Liver (tissue), 9 donors: ENCODE results near the gene AKTIP. TPM values are rescaled to one million over a fixed set of nuclear protein-coding genes. Genes with fewer than 3 reads are reported as not detected.
"Not testable (repeated sequence)": the region's sequence is repeated elsewhere in the genome, so short reads cannot be mapped to it uniquely, and the experiment has no call there.

Experiments
- DNase-seq: peaks from one replicate; pipeline ENCODE4 v3.0.0-alpha.2; 2017; ENCODE audit warnings: low spot score
- H3K27ac ChIP-seq, 2 donors: one replicate each; pipeline ENCODE4 v1.7.0; 2013; ENCODE audit warnings: inconsistent platforms in 2 of 2, low read length in 2 of 2, control low read depth in 1 of 2, low read depth in 1 of 2, mild to moderate bottlenecking in 1 of 2
- H3K27me3 ChIP-seq, 4 donors: one replicate each; pipeline versions ENCODE4 v1.6.1 to v1.7.0; 2013; ENCODE audit warnings: low read length in 3 of 4, inconsistent platforms in 1 of 4, mild to moderate bottlenecking in 1 of 4, moderate library complexity in 1 of 4; ENCODE audit not compliant: control insufficient read depth in 4 of 4, insufficient read depth in 4 of 4
- H3K36me3 ChIP-seq, 4 donors: one replicate each; pipeline versions ENCODE4 v1.6.1 to v1.7.0; 2013; ENCODE audit warnings: low read length in 3 of 4, mild to moderate bottlenecking in 3 of 4, low read depth in 1 of 4, moderate library complexity in 1 of 4; ENCODE audit not compliant: control insufficient read depth in 4 of 4, insufficient read depth in 3 of 4
- H3K4me1 ChIP-seq, 4 donors: one replicate each; pipeline versions ENCODE4 v1.6.1 to v1.7.0; 2013; ENCODE audit warnings: low read length in 3 of 4, mild to moderate bottlenecking in 3 of 4, moderate library complexity in 1 of 4; ENCODE audit not compliant: control insufficient read depth in 4 of 4, insufficient read depth in 4 of 4
- H3K4me3 ChIP-seq, 3 donors: one replicate each; pipeline versions ENCODE4 v1.6.1 to v1.7.0; 2013; ENCODE audit warnings: low read length in 3 of 3, control low read depth in 1 of 3, low read depth in 1 of 3, mild to moderate bottlenecking in 1 of 3
- H3K9ac ChIP-seq, 2 donors: one replicate each; pipeline ENCODE4 v1.7.0; 2013; ENCODE audit warnings: low read length in 2 of 2, mild to moderate bottlenecking in 2 of 2, moderate library complexity in 2 of 2, control low read depth in 1 of 2, low read depth in 1 of 2
- H3K9me3 ChIP-seq, 4 donors: one replicate each; pipeline versions ENCODE4 v1.6.1 to v1.7.0; 2013; ENCODE audit warnings: low read length in 3 of 4; ENCODE audit not compliant: control insufficient read depth in 4 of 4
- CTCF ChIP-seq: fragments of 150-350 bp; IDR thresholded peaks from 2 replicates; pipeline ENCODE4 v1.5.1; 2017; ENCODE audit warnings: improper control_type of control experiment, low read depth, low read length; ENCODE audit not compliant: missing input control
- FOXA1 ChIP-seq: IDR thresholded peaks from 2 replicates; pipeline ENCODE4 v1.6.1; 2016; ENCODE audit warnings: antibody characterized with exemption
- FOXA2 ChIP-seq: IDR thresholded peaks from 2 replicates; pipeline ENCODE4 v1.6.1; 2016; ENCODE audit warnings: antibody characterized with exemption
- HNF4G ChIP-seq: IDR thresholded peaks from 2 replicates; pipeline ENCODE4 v1.6.1; 2016; ENCODE audit warnings: antibody characterized with exemption
- NR2F2 ChIP-seq: IDR thresholded peaks from 2 replicates; pipeline ENCODE4 v1.6.1; 2016; ENCODE audit warnings: antibody characterized with exemption
- RAD21 ChIP-seq, 2 donors: IDR thresholded peaks; 2 replicates each; pipeline ENCODE4 v1.6.1; 2016; ENCODE audit warnings: antibody characterized with exemption in 2 of 2, mild to moderate bottlenecking in 2 of 2
- RXRA ChIP-seq, 2 donors: IDR thresholded peaks; 2 replicates each; pipeline ENCODE4 v1.6.1; 2017 to 2018; ENCODE audit warnings: antibody characterized with exemption in 2 of 2, mild to moderate bottlenecking in 1 of 2
- TAF1 ChIP-seq: conservative IDR thresholded peaks from 2 replicates; pipeline ENCODE4 v1.6.1; 2016; ENCODE audit warnings: antibody characterized with exemption, mild to moderate bottlenecking
- YY1 ChIP-seq: IDR thresholded peaks from 2 replicates; pipeline ENCODE4 v1.6.1; 2016; ENCODE audit warnings: antibody characterized with exemption, mild to moderate bottlenecking
- ZBTB33 ChIP-seq: IDR thresholded peaks from 2 replicates; pipeline ENCODE4 v1.6.1; 2016; ENCODE audit warnings: antibody characterized with exemption
- WGBS: extraction: QIAGEN DNeasy Blood & Tissue Kit; methylation state at CpG from one replicate; pipeline ENCODE4 v1.1.7; 2013; 5-methylcytosine and 5-hydroxymethylcytosine counted together
- polyA plus RNA-seq, 2 donors: library from polyadenylated mRNA; stranded (reverse) in 1 of 2; unstranded in 1 of 2; fragments of 200-250 nt in 1 of 2; fragments of >200 nt in 1 of 2; fragmentation: Nextera tagmentation in 1 of 2; extraction: Ambion mirVana in 1 of 2; gene quantifications; one replicate each; pipeline versions ENCODE4 v1.2.1 to v1.2.3, GENCODE V29; 2013 to 2015
- total RNA-seq, 2 donors: library from RNA; depleted of rRNA; stranded (reverse); fragments of >200 nt; gene quantifications; one replicate each; pipeline ENCODE4 v1.2.3, GENCODE V29; 2014
- TF ChIP-seq, protein P1 (sequence below): IDR thresholded peaks from 2 replicates; pipeline ENCODE4 v1.6.1; 2016; ENCODE audit warnings: antibody characterized with exemption
- TF ChIP-seq, protein P2 (sequence below): IDR thresholded peaks from 2 replicates; pipeline ENCODE4 v1.6.1; 2016; ENCODE audit warnings: antibody characterized with exemption, mild to moderate bottlenecking
- donor health status: healthy.
- donor health status: healthy.
- donor health status: healthy.
- donor health status: healthy.
- donor health status: healthy.

AKTIP gene
- total and polyA plus RNA-seq, 4 donors = 7.5 to 47.1 (median 20.4) TPM

DNA sequence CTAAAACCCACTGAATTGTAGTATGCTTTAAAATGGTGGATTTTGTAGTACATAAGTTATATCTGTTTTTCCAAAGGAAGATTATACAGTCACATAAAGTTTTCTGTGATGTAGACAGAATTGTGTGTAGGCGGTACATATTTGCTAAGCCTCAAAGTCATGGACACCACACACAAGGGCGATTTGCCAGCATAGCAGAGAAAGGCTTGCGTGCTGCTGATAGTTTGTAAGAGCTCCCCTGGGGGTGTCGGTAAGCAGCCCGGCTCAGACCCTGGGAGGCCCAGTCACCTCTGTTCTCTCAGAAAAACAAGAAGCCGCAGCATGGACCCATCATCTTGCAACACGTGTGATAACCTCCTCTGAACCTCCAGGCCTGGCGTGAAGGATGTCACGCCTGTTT lies 38.3 kb upstream of the AKTIP start:
- no peaks in the 10 kb centered on the region for H3K27me3 ChIP-seq
- no peak overlapping the region for H3K4me3 ChIP-seq
- no peaks in the 10 kb centered on the region for H3K36me3 ChIP-seq
- H3K4me1 ChIP-seq = no peaks in the 10 kb centered on the region
- H3K9ac ChIP-seq = no peak overlapping the region
- H3K27ac ChIP-seq = no peak overlapping the region
- TF ChIP-seq ZBTB33 = no peak
- TF ChIP-seq RXRA (IDR thresholded peaks at IDR 0.05) = no peak
- no peak for TF ChIP-seq HNF4G
- no peak for TF ChIP-seq TAF1
- no peak for TF ChIP-seq YY1
- TF ChIP-seq FOXA1 = no peak
- TF ChIP-seq, protein P1, sequence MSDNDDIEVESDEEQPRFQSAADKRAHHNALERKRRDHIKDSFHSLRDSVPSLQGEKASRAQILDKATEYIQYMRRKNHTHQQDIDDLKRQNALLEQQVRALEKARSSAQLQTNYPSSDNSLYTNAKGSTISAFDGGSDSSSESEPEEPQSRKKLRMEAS = no peak
- TF ChIP-seq, protein P2, sequence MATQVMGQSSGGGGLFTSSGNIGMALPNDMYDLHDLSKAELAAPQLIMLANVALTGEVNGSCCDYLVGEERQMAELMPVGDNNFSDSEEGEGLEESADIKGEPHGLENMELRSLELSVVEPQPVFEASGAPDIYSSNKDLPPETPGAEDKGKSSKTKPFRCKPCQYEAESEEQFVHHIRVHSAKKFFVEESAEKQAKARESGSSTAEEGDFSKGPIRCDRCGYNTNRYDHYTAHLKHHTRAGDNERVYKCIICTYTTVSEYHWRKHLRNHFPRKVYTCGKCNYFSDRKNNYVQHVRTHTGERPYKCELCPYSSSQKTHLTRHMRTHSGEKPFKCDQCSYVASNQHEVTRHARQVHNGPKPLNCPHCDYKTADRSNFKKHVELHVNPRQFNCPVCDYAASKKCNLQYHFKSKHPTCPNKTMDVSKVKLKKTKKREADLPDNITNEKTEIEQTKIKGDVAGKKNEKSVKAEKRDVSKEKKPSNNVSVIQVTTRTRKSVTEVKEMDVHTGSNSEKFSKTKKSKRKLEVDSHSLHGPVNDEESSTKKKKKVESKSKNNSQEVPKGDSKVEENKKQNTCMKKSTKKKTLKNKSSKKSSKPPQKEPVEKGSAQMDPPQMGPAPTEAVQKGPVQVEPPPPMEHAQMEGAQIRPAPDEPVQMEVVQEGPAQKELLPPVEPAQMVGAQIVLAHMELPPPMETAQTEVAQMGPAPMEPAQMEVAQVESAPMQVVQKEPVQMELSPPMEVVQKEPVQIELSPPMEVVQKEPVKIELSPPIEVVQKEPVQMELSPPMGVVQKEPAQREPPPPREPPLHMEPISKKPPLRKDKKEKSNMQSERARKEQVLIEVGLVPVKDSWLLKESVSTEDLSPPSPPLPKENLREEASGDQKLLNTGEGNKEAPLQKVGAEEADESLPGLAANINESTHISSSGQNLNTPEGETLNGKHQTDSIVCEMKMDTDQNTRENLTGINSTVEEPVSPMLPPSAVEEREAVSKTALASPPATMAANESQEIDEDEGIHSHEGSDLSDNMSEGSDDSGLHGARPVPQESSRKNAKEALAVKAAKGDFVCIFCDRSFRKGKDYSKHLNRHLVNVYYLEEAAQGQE = no peak
- no peak for TF ChIP-seq RAD21 (IDR thresholded peaks at IDR 0.05)
- TF ChIP-seq FOXA2 = no peak
- TF ChIP-seq NR2F2 = no peak
- no peak for TF ChIP-seq CTCF
- DNase-seq = no peak
- H3K9me3 ChIP-seq = no peaks in the 10 kb centered on the region
- 92% methylated on average over 9 of the region's 9 CpGs for WGBS

DNA sequence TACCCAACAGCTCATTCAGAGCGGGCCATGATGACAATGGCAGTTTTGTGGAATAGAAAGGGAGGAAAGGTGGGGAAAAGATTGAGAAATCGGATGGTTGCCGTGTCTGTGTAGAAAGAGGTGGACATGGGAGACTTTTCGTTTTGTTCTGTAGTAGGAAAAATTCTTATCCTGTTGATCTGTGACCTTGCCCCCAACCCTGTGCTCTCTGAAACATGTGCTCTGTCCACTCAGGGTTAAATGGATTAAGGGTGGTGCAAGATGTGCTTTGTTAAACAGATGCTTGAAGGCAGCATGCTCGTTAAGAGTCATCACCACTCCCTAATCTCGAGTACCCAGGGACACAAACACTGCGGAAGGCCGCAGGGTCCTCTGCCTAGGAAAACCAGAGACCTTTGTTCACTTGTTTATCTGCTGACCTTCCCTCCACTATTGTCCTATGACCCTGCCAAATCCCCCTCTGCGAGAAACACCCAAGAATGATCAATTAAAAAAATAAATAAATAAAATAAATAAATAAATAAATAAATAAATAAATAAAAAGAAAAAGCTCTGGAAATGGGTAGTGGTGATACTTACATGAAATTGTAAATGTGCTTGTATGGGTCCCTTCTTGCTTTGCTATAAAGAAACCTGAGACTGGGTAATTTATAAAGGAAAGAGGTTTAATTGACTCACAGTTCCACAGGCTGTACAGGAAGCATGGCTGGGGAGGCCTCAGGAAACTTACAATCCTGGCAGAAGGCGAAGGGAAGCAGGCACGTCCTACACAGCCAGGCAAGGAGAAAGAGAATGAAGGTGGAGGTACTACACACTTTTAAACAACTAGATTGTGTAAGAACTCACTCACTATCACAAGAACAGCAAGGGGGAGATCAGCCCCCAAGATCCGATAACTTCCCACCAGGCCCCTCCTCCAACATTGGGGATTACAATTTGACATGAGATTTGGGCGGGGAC lies 37.0 kb upstream of the AKTIP start:
- not testable (repeated sequence) for H3K4me1 ChIP-seq, H3K4me3 ChIP-seq, H3K9ac ChIP-seq, H3K9me3 ChIP-seq, DNase-seq, H3K27me3 ChIP-seq, H3K27ac ChIP-seq, H3K36me3 ChIP-seq
- WGBS = 75% methylated on average over 13 of the region's 13 CpGs

GRCh38 chr16:53539346-53539745 lies 36.3 kb upstream of the AKTIP start:
- not testable (repeated sequence) for DNase-seq, H3K9ac ChIP-seq, H3K27ac ChIP-seq, H3K36me3 ChIP-seq, H3K27me3 ChIP-seq, H3K9me3 ChIP-seq, H3K4me3 ChIP-seq, H3K4me1 ChIP-seq
- WGBS = 91% methylated on average over 24 of the region's 27 CpGs
